Measurements from ENCODE around the gene HSPBAP1.

Gene HSPBAP1

GRCh38 chr3:122782804-122783203 lies 10.8 kb downstream of the HSPBAP1 start:
- no peak for TF ChIP-seq CTCF (IDR thresholded peaks at IDR 0.05)

DNA sequence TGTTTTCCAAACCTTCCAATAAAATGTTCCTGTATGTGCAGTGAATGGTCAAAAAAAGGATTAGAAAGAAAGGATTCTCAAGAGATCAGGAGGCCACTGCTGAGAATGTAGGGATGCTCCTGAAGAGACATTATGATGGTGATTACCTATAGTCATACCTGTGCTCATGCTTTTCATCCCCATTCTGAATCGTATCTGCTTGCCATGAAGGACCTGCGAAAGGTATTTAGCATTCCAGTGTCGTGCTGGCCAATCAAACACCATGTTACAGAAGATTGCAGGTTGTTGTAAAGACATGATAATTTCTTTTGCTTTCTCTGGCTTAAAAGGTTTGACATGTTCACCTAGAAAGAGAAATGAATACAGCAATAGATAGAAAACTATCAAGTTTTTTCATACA lies 16.1 kb downstream of the HSPBAP1 start:
- no peak for TF ChIP-seq CTCF (IDR thresholded peaks at IDR 0.05)

- TF ChIP-seq CTCF (IDR thresholded peaks at IDR 0.05) = no peak
Observed at GRCh38 chr3:122776675-122777468, 16.8 kb downstream of the HSPBAP1 start.

DNA sequence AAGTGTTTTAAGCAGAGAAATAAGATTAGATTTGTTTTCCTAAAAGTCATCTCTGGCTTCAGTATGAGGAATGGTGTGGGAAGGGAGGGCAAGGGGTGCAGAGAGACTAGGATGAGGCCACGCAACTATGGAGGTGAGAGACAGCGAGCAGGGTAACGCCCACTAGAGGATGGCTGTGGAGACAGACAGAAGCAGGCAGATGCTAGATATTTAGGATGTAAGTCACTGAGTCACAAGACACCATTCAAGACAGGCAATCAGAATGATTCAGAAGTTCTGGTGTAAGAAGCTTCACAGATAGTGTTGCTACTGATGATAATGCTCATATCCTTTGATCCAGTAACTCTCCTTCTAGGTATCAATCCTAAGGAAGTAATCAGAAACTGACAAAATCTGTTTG lies 19.1 kb downstream of the HSPBAP1 start:
- TF ChIP-seq CTCF (IDR thresholded peaks at IDR 0.05) = no peak

- TF ChIP-seq CTCF (IDR thresholded peaks at IDR 0.05) = no peak
Observed at GRCh38 chr3:122773944-122774509, 19.6 kb downstream of the HSPBAP1 start.

DNA sequence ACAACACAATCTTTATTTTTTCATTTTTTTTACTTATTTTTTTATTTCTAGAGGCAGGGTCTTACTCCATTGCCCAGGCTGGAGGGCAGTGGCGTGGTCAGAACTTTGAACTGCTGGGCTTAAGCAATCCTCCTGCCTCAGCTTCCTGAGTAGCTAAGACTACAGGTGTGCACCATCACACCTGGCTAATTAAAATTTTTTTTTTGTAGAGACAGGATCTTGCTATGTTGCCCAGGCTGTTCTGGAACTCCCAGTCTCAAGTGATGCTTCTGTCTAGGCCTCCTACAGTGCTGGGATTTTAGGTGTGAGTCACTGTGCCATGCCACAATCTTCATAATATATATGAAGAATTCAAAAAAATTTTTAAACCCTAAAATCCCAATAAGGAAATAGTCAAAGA lies 20.8 kb downstream of the HSPBAP1 start:
- TF ChIP-seq CTCF (IDR thresholded peaks at IDR 0.05) = no peak

DNA sequence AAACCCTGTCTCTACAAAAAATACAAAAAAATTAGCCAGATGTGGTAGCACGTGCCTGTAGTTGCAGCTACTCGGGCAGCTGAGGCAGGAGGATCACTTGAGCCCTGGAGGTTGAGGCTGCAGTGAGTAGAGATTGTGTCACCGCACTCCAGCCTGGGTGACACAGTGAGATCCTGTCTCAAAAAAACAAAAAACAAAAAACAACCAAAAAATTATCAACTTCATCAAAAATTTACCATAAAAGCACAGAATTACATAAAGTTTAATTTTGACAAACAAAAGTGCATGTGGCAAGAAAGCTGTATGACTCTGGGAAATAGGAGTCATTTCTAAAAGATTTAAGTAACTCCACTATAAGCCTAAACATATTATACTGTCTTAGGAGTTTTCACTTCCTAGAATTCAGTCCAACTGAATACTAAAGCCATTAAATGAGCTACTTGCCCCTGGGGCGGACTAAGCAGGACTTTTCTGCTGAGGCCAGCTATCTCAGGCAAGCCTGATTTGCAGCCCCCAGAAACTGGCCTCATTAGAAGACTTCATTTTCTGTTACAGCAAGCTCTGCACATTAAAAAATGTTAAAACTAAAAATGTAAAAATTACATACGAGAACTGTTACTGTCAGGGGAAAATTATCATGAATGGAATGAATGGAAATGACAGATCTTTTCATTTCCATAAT lies 23.0 kb downstream of the HSPBAP1 start:
- no peak for TF ChIP-seq CTCF (IDR thresholded peaks at IDR 0.05)

Data from LNCAP (cell line).